GM19328 (cell line): Measurements from ENCODE around the gene PAK3.

Experiments used
- ATAC-seq: cut with Tn5 transposase; IDR thresholded peaks from one replicate; pipeline ENCODE4 v1.9.1; 2021; ENCODE audit warnings: mild to moderate bottlenecking, moderate library complexity; ENCODE audit not compliant: unreplicated experiment

Gene PAK3

DNA sequence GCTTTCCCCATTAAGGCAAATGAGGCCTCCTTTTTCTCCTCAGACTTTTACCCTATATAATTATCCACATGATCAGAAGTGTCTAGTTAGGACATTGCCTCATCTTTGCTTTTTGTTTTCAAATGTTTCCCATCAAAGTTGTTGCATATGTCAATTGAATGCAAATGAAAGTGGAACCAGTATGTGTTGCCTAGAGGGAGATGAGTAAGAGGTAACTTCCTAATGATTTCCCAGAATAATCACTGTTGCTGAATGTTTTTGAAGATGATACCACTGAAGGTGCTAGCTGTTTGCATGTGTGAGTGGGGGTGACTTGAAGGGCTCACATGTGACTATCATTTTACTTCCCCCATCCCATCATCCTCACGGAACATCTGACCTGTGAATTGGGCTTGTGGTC lies 33.9 kb downstream of the PAK3 start:
- no peak for ATAC-seq

DNA sequence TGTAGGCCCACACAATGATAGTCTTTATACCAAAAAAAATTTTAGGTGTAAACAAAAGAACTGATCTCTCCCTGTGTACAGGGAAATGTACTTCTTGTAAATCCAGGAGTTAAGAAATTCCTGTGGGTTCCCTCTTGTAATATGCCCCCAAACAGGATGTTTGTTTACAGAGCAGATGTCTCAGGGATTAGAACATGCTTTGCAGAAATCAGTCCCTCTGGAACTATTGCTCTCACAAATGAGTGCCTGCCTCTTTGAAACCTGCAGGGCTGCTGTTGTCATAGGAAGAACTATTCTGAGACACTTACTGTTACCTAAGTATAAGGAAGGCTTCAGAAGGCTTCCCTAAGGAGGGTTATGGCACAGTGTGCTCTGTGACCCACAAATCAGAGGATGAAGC lies 35.6 kb downstream of the PAK3 start:
- ATAC-seq: no peak

DNA sequence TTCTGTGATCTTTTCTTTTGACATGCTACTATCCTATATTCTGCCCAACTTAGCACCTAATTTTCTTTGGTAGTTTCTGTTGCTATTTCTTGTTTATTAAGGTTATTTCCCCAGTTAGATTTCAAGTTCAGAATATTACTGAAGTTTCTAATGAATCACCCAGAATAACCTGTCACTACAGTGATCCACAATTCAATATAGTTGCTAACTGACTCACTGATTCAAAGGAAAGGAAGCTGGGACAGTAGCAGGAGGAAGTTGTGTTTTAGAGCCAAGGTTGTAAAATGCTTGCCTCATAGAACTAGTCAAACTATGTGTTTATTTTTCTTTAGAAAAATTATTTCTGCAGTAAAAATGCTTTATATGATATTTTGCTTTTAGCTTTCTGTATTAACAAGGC lies 37.4 kb downstream of the PAK3 start:
- no peak for ATAC-seq

DNA sequence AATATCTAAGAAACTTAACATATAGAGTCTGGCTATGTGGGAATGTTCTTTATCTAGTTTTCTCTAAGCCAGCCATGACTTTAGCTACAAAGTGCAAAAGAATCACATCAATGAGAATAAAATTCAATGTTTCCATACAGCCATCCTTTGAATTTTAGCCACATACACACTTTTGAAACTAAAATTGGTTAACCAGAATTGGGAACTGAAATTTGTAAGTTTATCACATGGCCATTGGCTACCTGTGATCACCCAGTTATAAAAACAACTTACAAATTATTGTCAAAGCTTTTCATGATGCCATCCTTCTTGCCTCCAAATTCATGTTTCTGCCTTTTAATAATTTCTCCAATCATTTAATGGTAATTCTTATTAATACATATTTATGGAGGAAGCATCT lies 49.9 kb downstream of the PAK3 start:
- no peak for ATAC-seq

DNA sequence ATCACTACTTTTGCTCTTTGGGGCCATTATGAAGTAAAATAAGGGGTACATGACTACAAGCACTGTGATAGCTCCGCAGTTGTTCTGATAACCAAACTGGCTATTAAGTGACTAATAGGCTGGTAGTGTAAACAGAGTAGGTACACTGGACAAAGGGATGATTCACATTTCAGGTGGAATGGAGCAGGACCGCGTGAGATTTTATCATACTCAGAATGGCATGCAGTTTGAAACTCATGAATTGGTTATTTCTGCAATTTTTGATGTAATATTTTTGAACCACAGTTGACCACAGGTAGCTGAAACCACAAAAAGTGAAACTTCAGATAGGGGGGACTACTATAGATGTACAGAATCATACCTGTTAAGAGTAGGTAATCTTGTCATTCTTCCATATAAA lies 55.8 kb downstream of the PAK3 start:
- ATAC-seq: no peak

DNA sequence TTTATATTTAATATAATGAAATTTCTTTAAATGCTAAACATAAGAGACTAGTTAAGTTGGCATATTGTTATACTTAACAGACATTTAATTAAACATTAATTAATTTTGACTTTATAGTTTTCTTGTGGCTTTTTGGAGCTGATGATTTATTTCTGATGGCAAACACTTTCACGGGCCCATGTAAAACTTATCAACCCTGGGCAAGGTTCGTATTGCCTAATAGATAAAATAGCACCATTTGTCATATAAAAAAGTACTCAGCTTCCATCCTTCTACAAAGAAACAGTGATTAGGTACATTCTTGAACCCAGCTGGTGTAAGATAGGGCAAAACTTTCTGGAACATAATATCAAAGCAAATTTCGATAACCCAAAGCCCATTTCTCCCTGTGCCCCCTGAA lies 63.2 kb downstream of the PAK3 start:
- ATAC-seq: no peak

DNA sequence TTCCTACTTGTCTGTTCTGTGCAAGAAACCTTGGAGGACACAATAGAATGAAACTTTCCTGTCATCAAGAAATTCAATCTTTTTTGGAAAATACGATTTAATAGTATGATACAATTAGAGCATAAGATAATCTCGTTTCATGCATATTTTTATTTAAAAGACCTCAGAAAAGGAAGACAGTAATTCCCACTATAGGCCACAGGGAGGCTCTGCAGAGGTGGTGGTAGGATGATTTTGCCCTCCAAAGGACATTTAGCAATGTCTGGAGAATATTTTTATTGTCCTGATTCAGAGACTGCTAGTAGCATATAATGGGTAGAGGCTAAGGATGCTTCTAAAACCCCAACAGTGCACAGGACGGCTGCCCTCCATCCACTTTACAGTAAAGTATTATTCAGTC lies 68.7 kb downstream of the PAK3 start:
- ATAC-seq: no peak

DNA sequence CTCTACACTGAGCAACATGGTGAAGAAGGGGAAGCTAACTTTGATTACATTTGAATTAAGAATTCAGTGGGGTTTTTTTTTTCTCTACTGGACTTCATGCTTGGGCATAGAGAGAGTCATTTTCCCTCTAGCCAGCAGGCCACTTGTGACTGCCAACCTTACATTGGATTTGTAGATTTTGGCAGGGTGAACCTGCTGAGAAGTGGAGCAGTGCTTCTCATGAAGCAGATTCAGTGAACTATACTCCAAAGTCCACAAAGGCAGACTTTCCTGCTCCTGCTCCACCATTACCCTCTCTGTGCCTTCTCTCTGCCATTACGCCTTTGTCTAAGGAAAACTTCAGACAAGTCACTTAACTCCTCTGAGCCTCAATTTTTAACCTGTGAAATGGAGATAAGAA lies 69.9 kb downstream of the PAK3 start:
- ATAC-seq: no peak

DNA sequence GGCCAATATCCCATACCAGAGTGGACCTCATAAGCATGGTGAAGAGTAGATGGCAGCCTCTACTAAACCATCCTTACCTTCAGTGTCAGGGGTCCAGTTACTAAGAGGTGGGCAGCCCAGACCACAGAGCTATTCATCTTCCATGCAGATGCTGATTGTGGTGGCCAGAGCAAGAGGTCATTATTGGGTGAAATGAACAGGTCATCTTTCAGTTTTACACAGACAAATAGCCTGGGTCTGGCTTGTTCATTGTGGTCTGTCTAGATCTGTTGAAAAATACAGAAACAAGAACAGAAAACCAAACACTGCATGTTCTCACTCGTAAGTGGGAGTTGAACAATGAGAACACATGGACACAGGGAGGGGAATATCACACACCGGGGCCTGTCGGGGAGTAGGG lies 71.3 kb downstream of the PAK3 start:
- no peak for ATAC-seq

DNA sequence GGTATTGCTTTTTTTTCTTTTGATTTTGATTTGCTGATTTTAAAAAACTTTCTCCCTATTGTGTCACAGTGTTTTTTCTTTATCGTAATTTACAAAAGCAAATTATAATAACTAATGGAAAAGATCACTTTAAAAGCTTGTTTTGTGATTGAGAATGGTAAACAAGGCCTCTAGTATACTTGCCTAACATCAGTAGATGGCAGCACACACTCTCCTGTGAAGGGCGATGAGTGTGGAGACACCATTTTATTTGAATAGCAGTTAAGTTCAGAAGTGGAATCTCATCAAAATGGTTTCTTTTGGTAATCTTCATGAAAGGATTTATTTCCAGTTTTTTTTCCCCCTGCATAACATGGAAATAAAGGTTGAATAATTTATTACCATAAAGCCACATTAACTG lies 72.3 kb downstream of the PAK3 start:
- ATAC-seq: no peak

DNA sequence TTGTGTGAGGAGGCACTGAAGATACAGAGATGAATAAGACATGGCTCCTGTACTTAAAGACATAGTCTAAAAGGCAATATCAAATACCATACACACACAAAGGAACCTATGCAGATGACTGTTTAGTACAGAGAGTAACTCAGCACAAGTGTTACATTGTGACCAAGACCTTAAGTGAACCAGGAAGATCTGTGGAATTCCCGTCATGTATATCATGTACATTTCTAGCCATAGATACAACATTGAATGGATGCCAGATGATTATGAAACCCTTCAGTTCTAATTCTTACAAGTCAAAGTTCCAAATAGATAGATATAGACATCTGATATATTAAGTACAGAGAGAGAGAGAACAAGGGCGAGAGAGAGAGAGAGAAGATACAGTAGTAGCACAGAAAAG lies 73.2 kb downstream of the PAK3 start:
- ATAC-seq: no peak

DNA sequence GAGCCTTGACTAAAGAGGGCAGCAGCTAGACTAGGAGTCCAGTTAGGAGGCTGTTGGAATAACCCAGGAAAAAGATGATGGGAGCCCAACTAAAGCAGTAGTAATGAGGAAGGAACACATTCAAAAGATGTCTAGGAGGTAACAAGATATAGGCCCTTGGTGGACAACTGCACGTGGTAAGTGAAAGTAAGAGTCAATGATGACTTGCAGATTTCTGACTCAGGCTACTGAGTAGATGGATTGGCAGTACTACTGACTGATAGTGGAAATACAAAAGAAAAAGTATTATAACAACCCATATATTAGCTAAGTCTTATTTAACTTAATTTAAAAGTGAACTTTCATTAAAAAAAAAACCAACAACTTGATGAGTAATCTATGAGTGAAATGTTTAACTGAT lies 74.0 kb downstream of the PAK3 start:
- ATAC-seq: no peak

DNA sequence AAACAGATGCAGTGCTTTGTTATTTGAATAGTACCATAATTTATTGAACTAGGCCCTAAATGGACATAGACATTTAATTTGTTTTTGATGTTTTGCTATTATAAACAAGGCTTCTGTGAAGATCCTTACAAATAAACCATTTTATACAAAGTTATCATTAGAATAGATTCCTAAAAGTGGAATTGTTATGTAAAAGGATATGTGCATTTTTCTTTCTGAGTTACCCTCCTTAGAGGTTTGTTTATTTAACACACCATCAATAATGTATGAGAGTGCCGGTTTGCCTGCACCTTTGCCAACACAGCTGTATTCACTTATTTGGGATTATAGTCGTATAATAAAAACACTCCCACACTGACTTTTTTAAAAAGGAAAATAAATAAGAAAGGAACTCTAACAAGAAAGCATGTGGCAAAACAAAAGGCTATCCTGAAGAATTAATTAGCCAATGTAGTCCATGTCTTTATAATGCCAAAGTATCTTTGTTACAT lies 84.8 kb downstream of the PAK3 start:
- ATAC-seq: no peak

DNA sequence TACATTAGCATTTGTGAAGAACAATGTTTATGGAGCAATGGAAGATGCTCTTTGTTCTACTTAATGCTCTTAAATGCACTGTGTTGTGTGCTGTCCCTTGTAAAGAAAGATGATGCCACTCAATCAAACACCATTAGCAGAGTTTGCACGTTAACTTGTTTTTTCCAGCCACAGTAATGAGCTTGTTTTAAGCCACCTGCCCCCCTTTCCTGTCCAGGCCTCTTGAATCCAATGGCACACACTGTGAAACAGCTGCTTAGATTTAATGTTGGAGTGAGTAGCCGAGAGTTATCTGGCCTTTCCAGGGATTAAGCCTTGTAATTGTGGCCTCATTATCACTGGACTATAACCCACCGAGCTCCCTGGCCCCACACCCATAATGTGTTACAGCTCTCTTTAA lies 86.0 kb downstream of the PAK3 start:
- no peak for ATAC-seq

DNA sequence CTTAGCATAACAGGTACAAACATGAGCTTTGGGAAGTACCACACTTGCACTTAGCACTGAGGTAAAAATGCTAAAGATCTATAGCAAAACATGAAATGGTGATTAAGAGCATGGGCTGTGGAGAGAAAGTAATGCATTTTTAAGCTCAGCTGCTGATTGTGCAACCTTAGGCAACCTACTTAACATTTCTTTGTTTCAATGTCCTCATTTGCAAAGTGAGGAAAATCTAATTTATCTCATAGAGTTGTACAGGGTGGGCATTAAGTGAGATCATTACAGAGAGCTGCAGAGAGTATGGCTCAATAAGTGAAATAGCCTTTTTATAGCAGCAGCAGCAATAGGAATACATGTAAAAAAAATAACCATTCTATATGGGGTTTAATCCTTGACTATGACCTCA lies 87.0 kb downstream of the PAK3 start:
- ATAC-seq: no peak

DNA sequence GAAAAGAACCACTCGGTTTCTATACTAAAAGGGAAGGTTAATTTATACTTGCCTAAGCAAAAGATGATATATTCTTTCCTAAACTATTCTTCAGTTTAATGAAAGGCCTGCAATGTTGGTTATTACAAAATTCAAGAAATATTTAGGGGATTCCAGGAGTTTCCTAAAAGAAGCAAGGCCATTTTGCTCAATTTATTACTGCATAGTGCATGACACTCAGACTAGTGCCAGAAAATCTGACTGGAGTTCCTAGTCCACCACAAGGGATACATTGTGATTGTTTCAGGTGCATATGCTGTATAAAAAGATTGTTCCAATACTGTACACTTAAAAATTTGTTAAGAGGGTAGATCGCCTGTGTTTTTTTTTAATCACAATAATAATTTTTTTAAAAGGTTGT lies 95.6 kb downstream of the PAK3 start:
- ATAC-seq: no peak

DNA sequence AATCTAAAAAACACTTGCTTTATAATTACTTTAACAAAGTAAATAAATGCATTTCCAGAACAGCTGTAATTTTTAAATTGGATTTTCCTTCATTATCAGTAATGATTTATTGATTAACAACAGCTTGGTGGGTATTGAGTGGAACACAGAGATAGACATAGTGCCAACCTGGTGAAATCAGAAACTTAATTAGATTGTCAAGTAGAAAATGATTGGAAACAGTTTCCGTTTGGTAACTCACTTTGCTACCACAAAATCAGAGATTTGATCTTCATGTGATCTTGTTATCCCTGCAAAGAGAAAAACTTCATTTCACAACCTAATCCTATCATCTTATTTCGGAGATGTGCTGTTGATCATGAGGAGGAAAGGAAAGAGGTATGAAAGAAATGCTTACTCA lies 103.5 kb downstream of the PAK3 start:
- ATAC-seq: no peak

DNA sequence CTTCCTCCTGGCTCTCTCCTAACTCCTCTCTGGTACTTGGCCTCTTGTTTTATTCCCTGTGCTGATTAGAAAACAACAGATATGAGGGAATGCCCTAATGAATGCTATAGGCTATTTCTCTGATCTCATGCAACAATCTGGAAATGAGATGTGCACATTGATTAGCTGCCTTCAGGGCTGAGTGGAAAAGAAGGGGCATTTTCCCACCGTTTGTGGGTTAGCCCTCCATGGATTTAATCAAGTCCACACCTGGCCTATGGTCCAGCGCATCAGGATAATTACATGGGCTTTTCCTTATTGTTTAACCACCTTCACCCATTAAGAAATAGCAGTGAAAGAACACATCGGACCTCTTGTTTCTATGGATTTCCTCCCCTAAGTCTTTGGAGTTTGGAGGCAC lies 104.3 kb downstream of the PAK3 start:
- no peak for ATAC-seq

DNA sequence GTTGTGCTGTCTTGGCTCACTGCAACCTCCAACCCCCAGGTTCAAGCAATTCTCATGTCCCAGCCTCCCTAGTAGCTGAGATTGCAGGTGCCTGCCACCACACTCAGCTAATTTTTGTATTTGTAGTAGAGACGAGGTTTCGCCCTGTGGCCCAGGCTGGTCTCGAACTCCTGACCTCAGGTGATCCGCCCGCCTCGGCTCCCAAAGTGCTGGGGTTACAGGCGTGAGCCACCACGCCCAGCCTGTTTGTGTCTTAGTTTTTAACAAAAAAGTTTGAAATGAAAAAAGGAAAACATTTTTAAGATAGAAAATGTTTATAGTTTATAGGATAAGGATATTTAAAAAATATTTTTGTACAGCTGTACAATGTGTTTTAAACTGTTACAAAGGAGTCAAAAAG lies 111.9 kb downstream of the PAK3 start:
- no peak for ATAC-seq

DNA sequence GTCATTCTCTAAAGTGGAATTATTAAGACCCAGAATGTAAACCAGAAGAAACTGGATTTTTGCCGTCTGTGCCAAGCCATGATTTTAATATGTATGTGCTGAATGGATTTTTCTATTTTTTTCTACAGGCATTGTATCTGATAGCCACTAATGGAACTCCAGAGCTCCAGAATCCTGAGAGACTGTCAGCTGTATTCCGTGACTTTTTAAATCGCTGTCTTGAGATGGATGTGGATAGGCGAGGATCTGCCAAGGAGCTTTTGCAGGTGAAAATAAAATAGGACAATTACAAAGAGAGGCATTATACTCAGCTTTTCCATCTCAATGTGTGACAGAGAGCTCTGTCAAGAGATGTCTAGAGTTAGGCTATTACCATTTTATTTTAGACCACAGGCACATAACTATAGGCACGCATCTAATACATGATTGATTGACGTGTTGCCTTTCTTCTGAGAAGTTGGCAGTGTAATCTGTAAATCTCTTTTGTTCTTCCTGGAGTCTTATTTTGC lies 120.4 kb downstream of the PAK3 start:
- no peak for ATAC-seq

DNA sequence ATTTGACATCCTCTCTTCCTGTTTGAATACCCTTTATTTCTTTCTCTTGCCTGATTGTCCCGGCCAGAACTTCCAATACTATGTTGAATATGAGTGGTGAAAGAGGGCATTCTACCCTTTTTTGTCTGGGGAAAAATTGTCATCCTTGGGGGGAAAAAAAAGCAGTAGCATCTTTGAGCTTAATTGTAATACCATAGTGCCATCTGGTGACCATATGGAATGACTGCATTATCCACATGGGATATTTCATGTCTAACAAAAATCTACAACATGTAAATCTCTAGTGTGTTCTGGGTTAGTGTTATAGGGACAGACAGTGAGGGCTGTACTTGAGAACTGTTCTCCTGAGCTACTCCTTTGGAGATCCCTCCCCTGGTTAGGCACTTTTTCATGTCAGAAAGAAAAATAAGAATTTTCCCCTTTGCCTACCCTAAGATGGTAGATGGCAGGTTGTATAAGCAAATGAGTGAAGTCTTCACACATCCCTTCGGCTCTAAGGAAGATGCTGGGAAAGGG lies 148.3 kb downstream of the PAK3 start:
- no peak for ATAC-seq

DNA sequence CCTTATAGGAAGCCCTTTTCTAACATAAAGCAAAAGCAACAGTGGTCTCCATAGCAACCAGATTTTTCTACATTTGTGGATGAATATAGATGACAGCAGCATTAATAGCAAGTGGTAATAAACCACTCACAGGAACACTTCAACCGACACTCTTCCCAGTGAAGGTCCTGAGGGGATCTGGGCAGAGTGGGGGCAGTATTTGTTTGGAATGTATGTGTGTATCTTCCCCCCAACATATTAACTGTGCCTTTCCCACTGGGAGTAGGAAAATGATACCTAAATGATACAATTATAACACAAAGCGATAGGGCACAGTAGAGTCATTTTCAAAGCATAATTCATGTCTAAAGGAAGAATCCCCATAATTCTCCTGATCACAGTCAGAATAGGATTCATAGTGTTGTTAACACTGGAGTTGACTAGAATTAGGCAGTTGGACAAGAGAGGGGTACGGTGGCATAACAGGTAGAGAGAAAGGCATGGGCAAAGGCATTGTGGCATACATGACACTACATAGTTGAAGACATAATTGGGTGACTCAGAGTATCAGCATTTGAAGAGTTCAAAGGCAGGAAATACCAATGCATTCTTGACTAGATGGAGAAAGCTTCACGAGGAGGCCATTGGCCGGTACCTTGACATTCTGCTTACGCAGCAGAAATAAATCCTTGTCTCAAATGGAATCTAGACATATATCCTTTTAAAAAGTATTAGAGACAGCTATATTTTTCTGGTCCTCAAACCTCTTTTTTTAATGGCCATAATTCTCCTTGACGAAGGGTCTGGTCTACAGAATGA lies 159.1 kb downstream of the PAK3 start:
- ATAC-seq: no peak

DNA sequence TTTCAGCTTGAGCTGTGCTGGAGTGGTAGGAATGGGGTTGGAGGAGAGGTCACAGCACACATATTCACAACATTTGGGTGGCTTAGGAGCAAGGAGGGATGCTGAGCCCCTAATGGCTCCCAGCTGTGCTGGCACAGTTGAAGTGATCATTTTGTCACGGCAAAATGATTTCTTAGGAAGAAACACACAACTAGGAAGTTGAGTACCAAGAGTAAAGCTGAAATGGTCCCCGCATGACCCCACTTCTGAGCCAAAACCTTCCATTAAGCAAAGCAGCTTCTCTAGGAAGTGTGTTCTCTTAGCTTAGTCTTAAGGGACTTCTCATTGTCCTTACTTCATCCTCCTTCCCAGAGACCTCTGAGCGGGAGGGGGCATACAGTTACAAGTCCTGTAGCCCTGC lies 161.7 kb downstream of the PAK3 start:
- ATAC-seq: no peak
